CD4-positive, alpha-beta T cell treated with Interleukin-1 beta for 1 hour (primary cell): ENCODE results near the gene UCK1.
A peak's percentile ranks its signal among the peaks of the same experiment; 100 is the strongest.
"Not testable (repeated sequence)": the region's sequence is repeated elsewhere in the genome, so short reads cannot be mapped to it uniquely, and the experiment has no call there.

Source experiments
- DNase-seq, 2 donors: peaks; one replicate each; pipeline ENCODE4 v3.0.0-alpha.2; 2020 to 2022

UCK1 gene

DNA sequence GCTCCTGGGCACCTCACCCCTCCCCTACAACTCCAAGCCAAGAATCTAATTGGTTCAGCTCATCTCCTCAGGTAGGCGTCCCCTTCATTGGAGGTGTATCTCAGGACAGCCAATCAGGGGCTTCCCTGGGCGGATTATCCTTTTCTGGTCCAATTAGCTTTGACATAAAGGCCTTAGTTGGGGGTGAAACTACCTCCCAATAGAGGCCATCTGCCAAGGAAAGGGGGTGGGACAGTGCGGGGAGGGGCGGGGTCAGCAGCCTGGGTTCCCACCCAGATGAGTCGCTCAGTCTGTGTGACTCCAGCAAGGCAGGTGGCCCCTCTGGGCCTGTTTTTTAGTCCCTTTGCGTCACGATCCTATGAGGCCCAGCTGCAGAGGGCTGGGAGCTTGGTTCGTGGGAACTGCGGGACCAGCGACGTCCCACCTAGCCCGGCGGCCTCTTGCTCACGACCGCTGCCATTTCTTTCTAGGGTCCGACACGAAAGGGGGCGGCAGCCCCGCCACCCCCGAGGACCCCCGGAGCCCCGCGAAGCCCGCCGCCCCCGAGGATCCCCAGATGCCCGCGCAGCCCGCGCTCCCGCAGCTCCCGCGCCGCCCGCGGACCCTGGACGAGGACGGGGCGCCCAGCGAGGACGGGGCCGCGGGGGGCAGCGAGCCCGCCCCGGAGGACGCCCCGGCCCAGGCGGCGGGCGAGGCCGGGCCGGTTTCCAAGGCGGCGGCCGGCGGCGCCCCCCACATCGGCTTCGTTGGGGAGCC is 23.2 kb upstream of the UCK1 start:
- DNase-seq: no peak

DNA sequence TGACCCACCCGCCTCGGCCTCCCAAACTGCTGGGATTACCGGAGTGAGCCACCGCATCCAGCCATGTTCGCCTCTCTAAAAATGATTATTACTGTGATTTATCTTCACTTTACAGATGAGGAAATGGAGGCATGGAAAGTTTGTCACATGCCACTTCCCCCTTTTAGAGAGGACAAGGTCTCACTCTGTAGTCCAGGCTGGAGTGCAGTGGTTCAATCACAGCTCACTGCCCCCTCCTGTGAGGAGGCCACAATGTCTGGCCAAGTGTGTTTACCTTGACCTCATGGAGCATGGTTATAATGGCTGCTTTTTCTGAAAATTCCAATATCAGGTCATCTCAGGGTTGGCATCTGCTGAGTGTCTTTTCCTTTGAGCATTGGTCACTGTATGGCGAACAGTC is 21.0 kb upstream of the UCK1 start:
- DNase-seq: no peak

DNA sequence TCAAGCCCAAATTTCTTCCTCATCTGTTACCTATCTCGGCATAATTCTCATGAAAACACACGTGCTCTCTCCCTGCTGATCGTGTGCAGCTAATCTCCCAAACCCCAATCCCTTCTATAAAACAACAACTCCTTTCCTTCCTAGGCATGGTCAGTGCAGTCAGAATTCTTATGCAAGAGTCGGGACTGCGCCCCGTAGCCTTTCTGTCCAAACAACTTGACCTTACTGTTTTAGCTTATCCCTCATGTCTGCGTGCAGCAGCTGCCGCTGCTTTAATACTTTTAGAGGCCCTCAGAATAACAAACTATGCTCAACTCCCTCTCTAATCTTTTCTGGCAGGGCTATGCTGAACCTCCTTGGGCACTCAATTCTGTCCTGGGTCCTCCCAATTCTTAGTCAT is 19.4 kb upstream of the UCK1 start:
- not testable (repeated sequence) for DNase-seq

DNA sequence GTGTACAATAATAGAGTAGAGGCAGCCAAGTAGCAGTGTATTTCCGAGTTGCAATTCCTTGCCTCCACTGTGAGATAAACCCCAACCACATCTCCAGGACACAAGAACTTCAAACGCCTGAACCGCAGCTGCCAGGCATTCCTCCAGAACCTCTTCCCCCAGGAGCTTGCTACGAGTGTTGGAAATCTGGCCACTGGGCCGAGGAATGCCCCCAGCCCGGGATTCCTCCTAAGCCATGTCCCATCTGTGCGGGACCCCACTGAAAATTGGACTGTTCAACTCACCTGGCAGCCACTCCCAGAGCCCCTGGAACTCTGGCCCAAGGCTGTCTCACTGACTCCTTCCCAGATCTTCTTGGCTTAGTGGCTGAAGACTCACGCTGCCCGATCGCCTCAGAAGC is 18.1 kb upstream of the UCK1 start:
- DNase-seq: not testable (repeated sequence)

DNA sequence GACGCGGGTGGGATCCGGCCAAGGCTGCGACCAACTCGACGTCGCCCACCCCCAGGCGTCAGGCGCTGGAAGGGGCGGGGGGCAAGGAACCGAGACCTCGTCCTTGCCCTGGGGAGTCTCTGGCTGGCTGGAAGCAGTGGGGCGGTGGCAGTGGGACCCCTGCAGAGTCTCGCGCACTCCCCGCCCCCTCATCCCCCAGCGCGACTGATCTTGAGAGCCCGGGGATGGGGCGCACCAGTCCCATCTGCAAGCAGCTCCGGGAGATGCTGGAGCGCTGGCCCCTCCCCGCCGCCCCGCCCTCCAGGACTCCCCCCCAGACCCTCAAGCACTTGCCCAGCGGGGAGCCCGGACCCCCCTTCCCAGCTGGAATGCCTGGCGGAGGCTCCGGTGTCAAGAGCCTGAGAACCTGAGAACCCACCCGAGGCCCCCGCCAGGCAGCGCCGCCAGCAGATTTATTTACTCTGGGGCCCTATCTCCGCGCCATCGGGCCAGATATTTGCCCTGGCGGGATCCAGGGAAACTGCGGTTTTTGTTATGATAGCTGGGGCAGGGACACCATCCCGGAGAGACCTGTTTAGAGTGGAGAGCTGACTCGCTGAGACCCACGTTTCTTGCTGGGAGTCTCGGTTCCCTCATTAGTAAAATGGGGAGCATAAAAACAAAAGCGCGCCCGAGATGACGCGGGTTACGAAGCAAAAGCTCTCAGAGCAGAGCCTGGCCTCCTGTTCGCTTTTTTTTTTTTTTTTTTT is 15.4 kb upstream of the UCK1 start:
- no peak for DNase-seq

DNA sequence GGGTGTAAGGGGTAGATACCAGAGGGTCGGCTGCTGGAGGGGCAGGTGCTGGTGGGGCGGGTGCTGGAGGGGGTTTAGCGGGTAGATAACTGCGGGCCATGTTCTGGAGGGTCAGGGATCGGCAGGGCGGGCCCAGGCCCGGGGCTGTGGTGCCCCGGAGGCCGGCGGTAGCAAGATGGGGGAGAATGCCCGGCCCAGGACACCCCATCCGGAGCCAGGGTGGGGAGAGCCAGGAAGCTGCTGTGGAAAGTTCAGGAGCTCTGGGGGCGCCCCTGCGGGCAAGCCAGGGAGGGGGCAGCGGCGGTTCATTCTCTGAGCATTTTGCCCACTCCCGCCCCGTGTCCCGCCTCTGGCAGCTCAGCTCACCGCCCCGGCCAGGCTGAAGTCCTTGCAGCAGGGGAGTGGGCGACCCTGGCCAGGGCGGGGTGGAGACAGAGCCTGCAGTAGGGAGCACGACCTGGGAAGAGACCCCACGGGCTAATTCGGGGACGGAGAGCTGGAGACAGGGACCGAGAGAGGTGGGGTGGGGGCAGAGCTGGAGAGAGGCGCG is 14.8 kb upstream of the UCK1 start:
- DNase-seq: no peak

DNA sequence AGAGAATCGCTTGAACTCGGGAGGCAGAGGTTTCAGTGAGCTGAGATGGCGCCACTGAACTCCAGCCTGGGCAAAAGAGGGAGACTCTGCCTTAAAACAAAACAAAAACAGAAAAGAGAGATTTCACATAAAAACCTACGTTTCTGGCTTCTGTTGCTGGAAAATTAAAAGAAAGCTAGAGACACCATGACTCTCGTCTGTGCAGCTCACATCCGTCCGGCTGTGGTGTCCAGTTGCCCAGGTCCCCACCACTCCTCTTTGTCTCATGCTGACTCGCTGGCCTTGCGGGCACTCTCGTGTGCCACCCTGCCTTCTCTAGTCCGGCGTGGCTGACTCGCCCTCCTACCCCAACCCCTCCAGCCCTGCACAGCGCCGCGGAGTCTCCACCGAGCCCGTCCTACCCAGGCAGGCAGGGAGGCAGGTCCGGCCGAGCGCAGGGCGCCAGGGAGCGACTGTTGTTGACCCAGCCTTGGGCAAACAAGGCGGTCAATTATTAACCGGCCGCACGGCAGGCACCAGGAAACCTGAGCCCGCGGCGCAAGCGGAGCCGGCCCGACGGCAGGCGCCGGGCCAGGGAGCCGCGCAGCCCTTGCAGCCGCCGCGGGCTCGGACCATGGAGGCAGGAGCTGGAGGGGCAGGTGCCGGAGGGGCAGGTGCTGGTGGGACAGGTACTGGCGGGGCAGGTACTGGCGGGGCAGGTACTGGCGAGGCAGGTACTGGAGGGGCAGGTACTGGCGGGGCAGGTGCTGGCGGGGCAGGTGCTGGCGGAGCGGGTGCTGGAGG is 14.1 kb upstream of the UCK1 start, which contains the start of gene PRRT1B:
PRRT1B (plus strand) TSS at position 521 of the 783 bp plus-strand sequence; CDS start at position 614, 93 bp downstream.
- no peak for DNase-seq

DNA sequence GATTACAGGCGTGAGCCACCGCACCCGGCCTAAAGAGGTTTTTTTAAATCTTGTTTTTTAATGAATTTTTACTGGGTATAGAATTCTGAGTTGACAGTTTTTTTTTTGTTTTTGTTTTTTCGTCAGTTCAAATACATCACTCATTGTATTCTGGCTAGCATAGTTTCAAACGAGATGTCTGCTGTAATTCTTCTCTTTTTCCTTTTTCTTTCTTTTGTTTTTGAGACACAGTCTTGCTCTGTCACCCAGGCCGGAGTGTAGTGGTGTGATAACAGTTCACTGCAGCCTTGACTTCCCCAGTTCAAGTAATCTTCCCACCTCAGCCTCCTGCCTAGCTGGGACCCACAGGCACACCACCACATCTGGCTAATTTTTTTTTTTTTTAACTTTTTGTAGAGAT is 12.1 kb upstream of the UCK1 start:
- DNase-seq: no peak

DNA sequence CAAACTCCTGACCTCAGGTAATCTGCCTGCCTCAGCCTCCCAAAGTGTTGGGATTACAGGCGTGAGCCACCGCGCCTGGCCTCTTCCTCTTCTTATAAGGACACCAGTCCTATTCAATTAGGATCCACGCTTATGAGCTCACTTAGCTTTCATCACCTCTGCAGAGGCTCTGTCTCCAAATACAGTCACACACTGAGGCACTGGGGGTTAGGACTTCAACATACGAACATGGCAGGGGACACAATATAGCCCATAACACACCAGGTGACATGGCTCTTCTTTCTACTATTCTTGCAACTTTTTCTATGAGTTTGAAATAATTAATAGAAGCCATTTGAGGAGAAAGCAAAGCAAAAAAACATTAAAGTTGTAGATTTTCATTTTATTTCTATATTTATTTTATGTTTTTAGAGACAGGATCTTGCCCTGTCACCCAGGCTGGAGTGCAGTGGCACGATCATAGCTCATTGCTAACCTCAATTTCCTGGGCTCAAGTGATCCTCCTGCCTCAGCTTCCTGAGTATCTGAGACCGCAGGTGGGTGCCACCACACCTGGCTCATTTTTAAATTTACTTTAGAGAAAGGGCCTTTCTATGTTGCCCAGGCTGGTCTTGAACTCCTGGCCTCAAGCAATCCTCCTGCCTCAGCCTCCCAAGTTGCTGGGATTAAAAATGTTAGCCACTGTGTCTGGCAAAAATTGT is 8.3 kb upstream of the UCK1 start:
- peak in 1 of 2 donors; percentile 50 for DNase-seq

DNA sequence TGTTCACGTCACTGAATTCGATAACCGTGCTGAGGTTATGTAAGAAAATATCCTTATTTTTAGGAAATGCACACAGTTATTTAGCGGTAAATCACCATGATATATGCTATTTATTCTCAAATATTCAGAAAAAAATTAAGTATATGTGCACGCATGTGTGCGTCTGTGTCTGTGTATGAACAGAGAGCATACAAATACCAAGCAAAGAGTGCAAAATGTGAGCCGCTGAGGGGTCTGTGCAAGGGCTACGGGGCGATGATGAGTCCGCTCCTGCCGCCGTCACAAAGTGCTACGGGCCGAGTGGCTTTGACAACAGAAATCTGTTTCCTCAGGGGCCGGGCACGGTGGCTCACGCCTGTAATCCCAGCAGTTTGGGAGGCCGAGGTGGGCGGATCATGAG is 6.9 kb upstream of the UCK1 start:
- DNase-seq: no peak

DNA sequence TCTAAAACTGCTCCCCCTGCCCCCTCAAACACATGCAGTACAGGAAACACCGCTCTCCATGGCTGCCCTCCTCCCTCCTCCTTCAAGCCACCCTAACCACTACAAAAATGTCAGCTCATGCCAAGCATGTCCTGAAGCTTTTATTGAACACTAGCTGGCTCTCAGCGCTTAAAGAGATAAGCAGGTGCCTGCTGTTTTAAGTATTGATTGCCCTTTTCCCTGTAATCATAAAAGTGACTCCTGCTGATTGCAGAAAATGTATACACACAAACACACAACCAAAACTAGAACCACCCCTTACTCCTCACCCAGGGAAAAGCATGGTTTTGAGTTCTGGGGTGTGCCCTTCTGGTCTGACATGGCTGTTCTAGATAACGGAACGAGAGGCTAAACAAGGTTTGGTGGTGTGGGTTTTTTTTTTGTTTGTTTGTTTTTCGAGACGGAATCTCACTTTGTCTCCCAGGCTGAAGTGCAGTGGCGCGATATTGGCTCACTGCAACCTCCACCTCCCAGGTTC is 3.7 kb upstream of the UCK1 start:
- peak in 1 of 2 donors; percentile 18 for DNase-seq

DNA sequence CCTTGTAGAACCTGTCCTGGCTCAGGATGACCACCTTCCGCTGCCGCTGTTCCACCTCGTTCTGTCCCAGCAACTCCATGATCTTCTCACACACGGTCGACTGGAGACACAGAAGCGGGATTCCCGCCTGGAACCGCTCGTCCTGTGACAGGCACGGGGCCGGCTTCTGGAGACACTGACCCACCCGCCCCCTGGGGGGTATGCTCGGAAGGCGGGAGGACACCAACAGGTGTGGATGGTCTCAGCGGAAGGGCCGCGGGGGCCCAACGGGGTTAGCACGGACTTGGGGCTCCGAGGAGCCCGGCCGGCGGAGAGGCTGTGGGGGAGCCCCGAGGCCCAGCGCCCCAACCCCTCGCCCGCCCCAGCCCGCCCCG is 530 bp downstream of the UCK1 start:
- DNase-seq: no peak

DNA sequence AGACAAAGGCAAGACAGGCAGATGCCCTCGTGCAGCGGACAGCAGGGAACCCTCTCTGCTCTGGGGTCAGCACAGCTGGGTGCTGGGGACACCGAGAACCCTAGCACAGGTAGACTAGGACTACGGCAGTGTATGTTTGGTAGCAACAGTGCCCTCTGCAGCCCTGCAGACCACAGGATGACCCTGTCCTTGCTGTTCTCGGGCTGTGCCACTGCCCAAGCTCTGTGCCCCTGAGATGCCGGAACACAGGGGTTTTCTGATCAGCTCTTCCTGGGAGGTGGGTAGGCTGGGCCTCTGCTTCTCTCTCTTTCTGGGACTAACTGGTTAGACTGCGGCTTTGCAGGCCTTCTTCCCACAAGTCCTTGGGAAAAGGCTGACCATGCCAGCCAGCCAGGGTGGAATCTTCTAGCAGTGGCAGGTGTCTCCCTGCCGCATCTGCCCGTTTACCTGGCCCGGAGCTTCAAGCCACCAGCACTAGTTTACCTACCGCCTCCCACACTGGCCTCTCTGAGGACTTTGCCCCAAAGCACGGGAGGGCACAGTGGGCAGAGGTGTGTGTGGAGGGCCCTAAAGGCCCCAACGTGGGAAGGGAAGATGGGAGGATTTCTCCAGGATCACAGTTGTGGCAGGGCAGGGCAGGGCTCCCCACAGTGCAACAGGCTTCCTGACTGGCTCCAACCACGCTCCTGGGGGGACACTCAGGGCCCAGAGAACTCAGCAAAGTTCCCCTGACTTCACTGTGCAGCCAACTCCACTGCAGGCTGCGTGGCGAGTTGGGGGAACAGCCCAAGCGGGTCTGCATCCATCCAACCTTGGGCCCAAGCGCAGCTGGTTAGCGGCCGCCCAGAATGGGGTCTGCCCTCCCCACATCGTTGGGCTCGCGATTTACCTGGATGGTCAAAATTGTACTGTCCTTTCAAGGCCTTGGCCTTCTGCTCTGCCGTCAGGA is 1.2 kb downstream of the UCK1 start:
- DNase-seq: no peak

DNA sequence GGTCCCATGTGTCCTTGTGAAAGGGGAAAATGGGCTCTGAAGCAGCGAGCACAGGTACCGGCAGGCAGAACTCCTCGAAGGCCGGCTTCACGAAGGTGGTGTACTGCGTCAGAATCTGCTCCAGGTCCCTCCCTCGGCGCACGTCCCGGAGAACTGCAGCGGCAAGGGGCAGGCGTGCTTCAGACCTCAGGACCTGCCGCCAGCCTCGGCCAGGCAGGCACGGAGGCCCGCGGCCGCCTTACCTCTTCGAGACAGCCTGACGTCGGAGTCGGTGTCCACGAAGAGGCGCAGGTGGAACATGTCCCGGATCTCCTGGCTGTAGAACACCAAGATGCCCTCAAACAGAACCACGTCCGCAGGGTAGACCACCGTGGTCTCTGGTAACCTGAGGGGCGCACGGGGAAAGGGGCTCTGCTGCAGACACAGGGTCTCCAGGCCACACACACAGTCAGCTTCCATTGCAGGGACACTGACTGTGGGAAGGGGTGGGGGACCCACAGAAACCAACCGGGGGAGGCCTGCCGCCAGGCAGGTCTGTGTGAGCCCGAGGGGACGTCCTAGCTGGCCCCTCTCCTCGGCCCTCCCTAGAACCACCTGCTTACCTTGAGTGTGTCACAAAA is 2.1 kb downstream of the UCK1 start:
- no peak for DNase-seq

DNA sequence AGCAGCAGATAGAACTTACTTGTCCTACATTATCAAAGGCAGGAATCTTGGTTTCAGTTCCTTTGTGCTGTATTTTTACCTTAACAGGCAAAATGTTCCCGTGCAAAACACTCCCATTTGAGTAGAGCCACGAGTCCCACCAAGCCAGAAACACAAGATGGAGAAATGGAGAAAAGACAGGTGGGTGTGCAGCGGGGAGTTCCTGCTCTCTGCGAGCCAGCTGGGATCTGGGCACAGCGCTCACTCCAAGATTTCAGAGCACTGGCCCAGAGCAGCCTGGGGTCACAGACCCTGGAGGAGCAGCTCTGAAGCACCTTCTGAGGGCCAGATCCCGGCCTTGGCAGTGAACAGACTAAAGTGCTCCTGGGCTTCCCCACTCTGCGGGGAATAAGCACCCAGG is 2.9 kb downstream of the UCK1 start:
- no peak for DNase-seq

DNA sequence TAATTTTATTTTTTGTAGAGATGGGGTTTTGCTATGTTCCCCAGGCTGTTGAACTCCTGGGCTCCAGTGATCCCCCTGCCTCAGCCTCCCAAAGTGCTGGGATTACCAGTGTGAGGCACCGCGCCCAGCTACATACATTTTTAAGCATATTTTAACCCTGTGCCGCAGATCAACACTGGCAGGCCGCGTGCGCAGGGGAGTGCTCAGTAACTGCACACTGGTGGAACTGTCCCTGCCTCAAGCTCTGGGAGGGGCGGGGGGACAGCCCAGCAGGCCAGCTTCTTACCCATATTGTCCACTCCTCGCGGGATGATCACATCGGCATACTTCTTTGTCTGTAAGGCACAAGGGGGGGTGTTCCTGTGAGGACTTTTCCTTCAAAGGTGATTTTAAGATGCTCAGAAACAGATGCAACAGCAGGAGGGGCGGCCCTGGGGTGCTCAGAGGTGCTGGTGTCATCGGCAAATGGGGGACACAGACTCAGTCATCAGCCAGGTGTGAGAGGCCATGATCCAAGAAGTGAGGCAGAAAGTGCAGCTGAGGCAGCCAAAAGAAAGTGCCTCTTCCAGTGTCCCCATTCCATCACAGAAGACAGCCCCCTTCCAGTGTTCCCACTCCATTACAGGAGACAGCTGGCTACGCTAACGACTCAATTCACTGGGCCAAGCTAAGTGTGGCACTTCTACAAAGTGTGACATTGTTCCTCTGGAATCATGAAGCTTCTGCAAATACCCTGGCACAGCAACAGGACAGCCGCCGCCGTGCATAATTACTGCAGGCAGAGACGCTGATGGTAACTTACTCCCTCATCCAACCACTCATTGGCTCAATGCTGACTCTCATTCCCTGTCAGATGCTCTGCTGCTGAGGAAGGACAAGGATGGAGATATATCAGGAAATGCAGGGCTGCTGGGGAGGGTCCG is 5.2 kb downstream of the UCK1 start:
- DNase-seq: no peak

DNA sequence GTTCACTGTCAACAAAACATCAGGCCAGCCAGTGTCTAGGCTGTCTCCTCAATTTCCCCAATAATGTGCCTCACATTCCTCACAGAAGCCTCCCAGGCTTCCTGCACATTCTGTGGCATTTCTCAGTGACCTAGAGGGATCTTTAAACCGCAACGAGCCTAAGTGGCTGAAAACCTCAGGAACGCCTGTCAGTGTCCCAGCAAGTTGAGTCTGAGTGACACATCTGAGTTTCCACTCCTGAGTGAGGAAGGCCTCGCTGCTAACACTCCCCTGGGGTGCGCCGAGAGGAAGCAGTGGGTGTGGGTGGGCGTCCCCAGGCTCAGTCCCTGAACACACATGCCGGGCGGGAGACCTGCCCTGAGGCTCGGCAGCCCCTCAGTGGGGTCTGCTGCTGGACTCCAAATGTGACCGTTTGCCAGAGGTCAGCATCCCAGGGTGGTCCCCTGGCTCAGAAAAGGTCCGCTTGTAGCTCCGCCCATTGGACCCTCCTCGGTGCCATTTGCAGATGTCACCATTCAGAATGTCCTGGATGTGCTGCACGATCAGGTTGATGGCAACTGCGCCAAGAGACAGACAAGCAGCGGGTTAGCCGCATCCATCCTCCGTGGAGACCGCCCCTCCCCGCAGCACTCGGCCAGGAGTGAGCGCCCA is 6.3 kb downstream of the UCK1 start:
- DNase-seq: no peak

DNA sequence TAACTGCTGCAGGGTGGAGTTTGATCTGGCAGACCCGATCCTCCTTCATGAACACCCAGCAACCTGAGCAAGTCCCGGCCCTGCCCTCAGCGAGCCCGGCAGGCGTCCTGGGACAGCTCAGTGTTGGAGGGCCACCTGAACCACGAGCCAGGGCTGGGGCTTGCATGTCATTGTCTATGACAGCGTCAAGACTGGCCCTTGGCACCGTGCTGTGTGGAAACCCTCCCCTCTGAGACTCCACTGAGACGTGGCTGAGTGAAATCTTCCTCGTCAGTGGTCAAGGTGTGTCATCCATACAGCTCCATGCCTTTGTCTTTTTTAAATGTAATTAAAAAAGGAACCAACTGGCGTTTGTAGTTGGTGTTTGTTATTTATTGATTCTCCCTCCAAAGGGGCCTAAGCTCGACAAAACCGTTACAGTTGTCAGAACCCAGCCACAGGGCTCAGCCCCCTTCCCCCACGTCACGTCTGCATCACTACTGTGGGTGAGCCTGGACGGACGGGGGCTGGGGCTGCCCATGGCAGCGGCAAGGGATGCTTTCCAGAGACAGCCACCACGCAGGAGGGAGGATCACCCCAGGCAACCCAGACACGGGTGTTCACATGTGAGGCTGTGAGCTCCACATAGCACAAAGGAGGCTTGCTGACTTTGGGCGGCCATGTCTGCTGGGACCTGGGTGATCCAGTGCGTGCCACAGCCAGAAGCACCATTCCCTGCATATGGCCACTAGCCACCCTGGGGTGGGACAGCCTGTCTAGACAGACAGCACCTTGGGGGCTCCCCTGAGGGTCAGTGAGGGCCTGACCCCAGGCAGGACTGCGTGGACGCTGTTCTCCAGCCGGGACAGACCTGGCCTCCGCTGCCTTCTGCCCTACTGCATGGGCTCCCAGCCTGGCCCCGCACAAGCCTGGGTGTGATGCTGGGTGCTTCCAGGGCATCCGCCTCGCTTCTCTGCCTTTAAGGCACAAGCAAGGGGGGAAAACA is 7.3 kb downstream of the UCK1 start:
- no peak for DNase-seq
